ENCODE measurements around the gene ACP7.

The ACP7 gene

GRCh38 chr19:39144290-39145071 is 60.3 kb downstream of the ACP7 start:
- TF ChIP-seq CSRNP3 (CRISPR knock-in tag; IDR thresholded peaks at IDR 0.05) (no peak), CREB5 (CRISPR knock-in tag; IDR thresholded peaks at IDR 0.05; ENCODE audit: low read depth) (no peak), OSR1 (CRISPR knock-in tag; IDR thresholded peaks at IDR 0.05) (no peak), ZFP30 (CRISPR knock-in tag; IDR thresholded peaks at IDR 0.05) (no peak), PATZ1 (CRISPR knock-in tag; IDR thresholded peaks at IDR 0.05; ENCODE audit: borderline replicate concordance) (no peak), TSHZ2 (CRISPR knock-in tag; IDR thresholded peaks at IDR 0.05) (no peak), PPARA (CRISPR knock-in tag; IDR thresholded peaks at IDR 0.05; ENCODE audit: borderline replicate concordance) (no peak), TCF4 (CRISPR knock-in tag; IDR thresholded peaks at IDR 0.05; ENCODE audit: borderline replicate concordance) (no peak), ZFP3 (CRISPR knock-in tag; IDR thresholded peaks at IDR 0.05) (no peak), GLIS3 (CRISPR knock-in tag; IDR thresholded peaks at IDR 0.05) (no peak), ZC3H10 (CRISPR knock-in tag; IDR thresholded peaks at IDR 0.05) (no peak), ESRRG (CRISPR knock-in tag; IDR thresholded peaks at IDR 0.05) (no peak), RARB (CRISPR knock-in tag; IDR thresholded peaks at IDR 0.05) (no peak)
- ATAC-seq = peak; percentile 44

GRCh38 chr19:39145180-39145953 is 61.2 kb downstream of the ACP7 start:
- ATAC-seq = no peak
- TF ChIP-seq PATZ1 (CRISPR knock-in tag; IDR thresholded peaks at IDR 0.05; ENCODE audit: borderline replicate concordance) = no peak
- no peak for TF ChIP-seq ZNF70 (CRISPR knock-in tag; IDR thresholded peaks at IDR 0.05)
- TF ChIP-seq ZFP3 (CRISPR knock-in tag; IDR thresholded peaks at IDR 0.05) = no peak
- no peak for TF ChIP-seq POU6F1 (CRISPR knock-in tag; IDR thresholded peaks at IDR 0.05; ENCODE audit: borderline replicate concordance, low read depth)
- no peak for TF ChIP-seq CREB5 (CRISPR knock-in tag; IDR thresholded peaks at IDR 0.05; ENCODE audit: low read depth)
- TF ChIP-seq TCF4 (CRISPR knock-in tag; IDR thresholded peaks at IDR 0.05; ENCODE audit: borderline replicate concordance) = no peak
- no peak for TF ChIP-seq ARNTL (CRISPR knock-in tag; IDR thresholded peaks at IDR 0.05; ENCODE audit: borderline replicate concordance, low read depth)
